ENCODE results near the gene FNDC11.
"Not testable (repeated sequence)": the region's sequence is repeated elsewhere in the genome, so short reads cannot be mapped to it uniquely, and the experiment has no call there.

FNDC11 gene

GRCh38 chr20:63594043-63594561 lies 40.1 kb downstream of the FNDC11 start:
- DNase-seq (ENCODE audit: low read depth): peak; percentile 52
- no peak overlapping the region for H3K9ac ChIP-seq (ENCODE audit: low read length)
- peaks cover 51% of the 10 kb centered on the region for H3K36me3 ChIP-seq (ENCODE audit: control insufficient read depth, insufficient read depth, low read length, severe bottlenecking)
- H3K9me3 ChIP-seq (ENCODE audit: control insufficient read depth, low read length): no peaks in the 10 kb centered on the region
- no peaks in the 10 kb centered on the region for H3K27me3 ChIP-seq (replicated peaks; ENCODE audit: control insufficient read depth, insufficient read depth, low read length)
- no peak overlapping the region for H3K4me3 ChIP-seq (ENCODE audit: low read length)
- H3K4me1 ChIP-seq (ENCODE audit: control insufficient read depth, insufficient read depth, low read length): peaks cover 6% of the 10 kb centered on the region

- no peak overlapping the region for H3K9ac ChIP-seq (ENCODE audit: low read length)
- H3K36me3 ChIP-seq (ENCODE audit: control insufficient read depth, insufficient read depth, low read length, severe bottlenecking): peaks cover 42% of the 10 kb centered on the region
- no peak for DNase-seq (ENCODE audit: low read depth)
- H3K4me3 ChIP-seq (ENCODE audit: low read length): no peak overlapping the region
- no peaks in the 10 kb centered on the region for H3K9me3 ChIP-seq (ENCODE audit: control insufficient read depth, low read length)
- H3K4me1 ChIP-seq (ENCODE audit: control insufficient read depth, insufficient read depth, low read length): peaks cover 6% of the 10 kb centered on the region
- H3K27me3 ChIP-seq (replicated peaks; ENCODE audit: control insufficient read depth, insufficient read depth, low read length): no peaks in the 10 kb centered on the region
These were observed 41.6 kb downstream of the FNDC11 start for GRCh38 chr20:63595416-63596127.

- peaks cover 47% of the 10 kb centered on the region for H3K36me3 ChIP-seq (ENCODE audit: control insufficient read depth, insufficient read depth, low read length, severe bottlenecking)
- H3K27me3 ChIP-seq (replicated peaks; ENCODE audit: control insufficient read depth, insufficient read depth, low read length): no peaks in the 10 kb centered on the region
- no peaks in the 10 kb centered on the region for H3K9me3 ChIP-seq (ENCODE audit: control insufficient read depth, low read length)
These were observed 42.5 kb downstream of the FNDC11 start for GRCh38 chr20:63596423-63596822.

GRCh38 chr20:63597651-63598478 lies 43.9 kb downstream of the FNDC11 start:
- peaks cover 46% of the 10 kb centered on the region for H3K36me3 ChIP-seq (ENCODE audit: control insufficient read depth, insufficient read depth, low read length, severe bottlenecking)

More at GRCh38 chr20:63596423-63596822, 42.5 kb downstream of the FNDC11 start:
- no peak for DNase-seq (ENCODE audit: low read depth)
- no peak overlapping the region for H3K9ac ChIP-seq (ENCODE audit: low read length)
- H3K4me3 ChIP-seq (ENCODE audit: low read length): no peak overlapping the region
- peaks cover 6% of the 10 kb centered on the region for H3K4me1 ChIP-seq (ENCODE audit: control insufficient read depth, insufficient read depth, low read length)

GRCh38 chr20:63598479-63599395 lies 44.8 kb downstream of the FNDC11 start:
- Histone ChIP-seq H3K27me3 (replicated peaks; ENCODE audit: control insufficient read depth, insufficient read depth, low read length) (no peaks in the 10 kb centered on the region), H3K4me3 (ENCODE audit: low read length) (no peak overlapping the region), H3K36me3 (ENCODE audit: control insufficient read depth, insufficient read depth, low read length, severe bottlenecking) (peaks cover 43% of the 10 kb centered on the region), H3K9me3 (ENCODE audit: control insufficient read depth, low read length) (no peaks in the 10 kb centered on the region), H3K9ac (ENCODE audit: low read length) (no peak overlapping the region), H3K4me1 (ENCODE audit: control insufficient read depth, insufficient read depth, low read length) (peaks cover 6% of the 10 kb centered on the region)
- DNase-seq (ENCODE audit: low read depth): no peak

More at GRCh38 chr20:63597651-63598478, 43.9 kb downstream of the FNDC11 start:
- Histone ChIP-seq H3K4me1 (ENCODE audit: control insufficient read depth, insufficient read depth, low read length) (peaks cover 6% of the 10 kb centered on the region), H3K9ac (ENCODE audit: low read length) (no peak overlapping the region), H3K9me3 (ENCODE audit: control insufficient read depth, low read length) (no peaks in the 10 kb centered on the region), H3K27me3 (replicated peaks; ENCODE audit: control insufficient read depth, insufficient read depth, low read length) (no peaks in the 10 kb centered on the region), H3K4me3 (ENCODE audit: low read length) (no peak overlapping the region)
- DNase-seq (ENCODE audit: low read depth): no peak

GRCh38 chr20:63599396-63600050 lies 45.6 kb downstream of the FNDC11 start:
- peaks cover under 1% of the 10 kb centered on the region for H3K4me1 ChIP-seq (ENCODE audit: control insufficient read depth, insufficient read depth, low read length)
- H3K9me3 ChIP-seq (ENCODE audit: control insufficient read depth, low read length): no peaks in the 10 kb centered on the region
- H3K9ac ChIP-seq (ENCODE audit: low read length): no peak overlapping the region
- no peak overlapping the region for H3K4me3 ChIP-seq (ENCODE audit: low read length)
- no peak for DNase-seq (ENCODE audit: low read depth)
- H3K27me3 ChIP-seq (replicated peaks; ENCODE audit: control insufficient read depth, insufficient read depth, low read length): no peaks in the 10 kb centered on the region
- peaks cover 43% of the 10 kb centered on the region for H3K36me3 ChIP-seq (ENCODE audit: control insufficient read depth, insufficient read depth, low read length, severe bottlenecking)

GRCh38 chr20:63601679-63602078 lies 47.7 kb downstream of the FNDC11 start:
- not testable (repeated sequence) for H3K27me3 ChIP-seq (replicated peaks; ENCODE audit: control insufficient read depth, insufficient read depth, low read length); H3K9me3 ChIP-seq (ENCODE audit: control insufficient read depth, low read length); DNase-seq (ENCODE audit: low read depth); H3K4me1 ChIP-seq (ENCODE audit: control insufficient read depth, insufficient read depth, low read length); H3K4me3 ChIP-seq (ENCODE audit: low read length); H3K9ac ChIP-seq (ENCODE audit: low read length)
- peaks cover 36% of the 10 kb centered on the region for H3K36me3 ChIP-seq (ENCODE audit: control insufficient read depth, insufficient read depth, low read length, severe bottlenecking)

- DNase-seq (ENCODE audit: low read depth): no peak
- Histone ChIP-seq H3K9me3 (ENCODE audit: control insufficient read depth, low read length) (no peaks in the 10 kb centered on the region), H3K9ac (ENCODE audit: low read length) (no peak overlapping the region), H3K27me3 (replicated peaks; ENCODE audit: control insufficient read depth, insufficient read depth, low read length) (no peaks in the 10 kb centered on the region), H3K4me3 (ENCODE audit: low read length) (no peak overlapping the region), H3K4me1 (ENCODE audit: control insufficient read depth, insufficient read depth, low read length) (no peaks in the 10 kb centered on the region), H3K36me3 (ENCODE audit: control insufficient read depth, insufficient read depth, low read length, severe bottlenecking) (peaks cover 34% of the 10 kb centered on the region)
These were observed 48.4 kb downstream of the FNDC11 start for GRCh38 chr20:63602321-63602720.

All from adipocyte (in vitro differentiated cells).